ENCODE measurements around the gene TMEM201. TPM values are rescaled to one million over a fixed set of nuclear protein-coding genes. Genes with fewer than 3 reads are reported as not detected.
"Not testable (repeated sequence)": the region's sequence is repeated elsewhere in the genome, so short reads cannot be mapped to it uniquely, and the experiment has no call there.

Gene TMEM201
- total and polyA plus RNA-seq, 2 of the 13 experiments (the other 11 are each of a cell fraction or from before 2014, with no cell fraction given) = 1.5 to 8.2 TPM

DNA sequence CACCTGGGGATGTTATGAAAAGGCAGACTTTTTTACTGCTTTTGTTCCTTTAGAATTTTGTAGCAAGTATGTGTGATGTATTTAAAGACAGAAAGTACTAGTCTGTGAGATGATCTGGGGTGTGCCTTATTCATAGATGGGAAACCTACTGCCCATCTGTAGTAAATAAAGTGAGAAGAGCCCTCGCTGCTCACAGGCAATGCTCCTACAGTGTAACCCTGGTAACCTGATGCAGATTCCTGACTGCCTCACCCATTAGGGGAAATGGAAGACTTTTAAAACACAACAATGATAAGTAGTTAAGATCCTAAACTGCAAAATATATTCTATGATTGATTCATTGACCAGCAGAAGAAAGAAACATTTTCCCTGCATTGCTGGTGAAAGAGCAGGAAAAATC, 19.4 kb upstream of the TMEM201 start (continued):
- TF ChIP-seq IKZF4 (CRISPR knock-in tag; IDR thresholded peaks at IDR 0.05; ENCODE audit: borderline replicate concordance, low read depth, not compliant biosample characterization) = no peak

DNA sequence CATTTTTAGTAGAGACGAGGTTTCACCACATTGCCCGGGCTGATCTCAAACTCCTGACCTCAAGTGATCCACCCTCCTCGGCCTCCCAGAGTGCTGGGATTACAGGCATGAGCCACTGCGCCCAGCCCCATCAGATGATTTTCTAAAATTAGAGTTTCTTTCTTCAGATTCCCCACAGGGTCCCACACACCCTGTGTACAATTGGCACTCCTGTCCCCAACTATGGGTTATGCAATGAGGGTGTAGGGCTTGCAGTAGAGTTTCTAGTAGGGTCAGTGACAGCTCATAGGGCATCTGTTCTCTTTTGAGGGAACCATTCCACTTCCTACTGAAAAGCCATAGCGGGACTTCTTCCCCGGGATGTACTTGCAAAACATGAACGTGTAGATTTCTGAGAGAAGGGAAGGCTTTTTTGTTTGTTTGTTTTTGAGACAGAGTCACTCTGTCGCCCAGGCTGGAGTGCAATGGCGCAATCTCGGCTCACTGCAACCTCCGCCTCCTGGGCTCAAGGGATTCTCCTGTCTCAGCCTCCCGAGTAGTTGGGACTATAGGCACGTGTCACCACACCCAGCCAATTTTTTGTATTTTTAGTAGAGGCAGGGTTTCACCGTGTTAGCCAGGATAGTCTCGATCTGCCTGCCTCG, 17.7 kb upstream of the TMEM201 start:
- ATAC-seq; H3K4me2 ChIP-seq (ENCODE audit: low read depth, low read length); H3K9me3 ChIP-seq (ENCODE audit: low read length); BruUV-seq (replicated peaks); H3K9ac ChIP-seq (ENCODE audit: insufficient read depth, low read depth, low read length); H4K20me1 ChIP-seq (ENCODE audit: insufficient read depth, low read length); intact Hi-C loops (cut with micrococcal nuclease; ENCODE audit: unreplicated experiment); FAIRE-seq; H3K27me3 ChIP-seq (ENCODE audit: control insufficient read depth in 1 of 2, insufficient read depth in 2 of 2, low read length in 2 of 2); H2AFZ ChIP-seq (ENCODE audit: low read length); DNase-seq (ENCODE audit: low spot score); H3K4me3 ChIP-seq (replicated peaks in 1 of 3; ENCODE audit: insufficient read depth in 1 of 3, low read depth in 2 of 3, low read length in 3 of 3); TF ChIP-seq FOXP1, SOX6 (IDR thresholded peaks at IDR 0.05): not testable (repeated sequence)
- in situ Hi-C loops (cut with HindIII; ENCODE audit: extremely low pct_ligation_motif_present, low pct_unique_long_range_greater_than_20kb) = loop anchor here (5.0 kb wide), 1 partner anchor 74 kb away; no protein-coding TSS in a partner anchor
- H3K4me1 ChIP-seq (ENCODE audit: insufficient read depth, low read length) = peaks cover 38% of the 10 kb centered on the region
- ChIA-PET POLR2A (interaction anchor here (1.9 kb wide), 1 partner anchor 31 kb away, joined by 9 read pairs; the partner anchor contains the start of gene SLC25A33), CTCF (ENCODE audit: low intra/inter-chr PET ratio, low total read pairs) (interaction anchor here (1.0 kb wide), 1 partner anchor 76 kb away, joined by 3 read pairs; no protein-coding TSS in a partner anchor)
- peak overlapping the region; percentile 26 for H3K27ac ChIP-seq (ENCODE audit: extremely low read length, insufficient read depth, low read length)
- H3K36me3 ChIP-seq (replicated peaks in 1 of 2; ENCODE audit: control insufficient read depth in 1 of 2, insufficient read depth in 2 of 2, low read length in 2 of 2) = peaks cover 20 to 60% of the 10 kb centered on the region in 2 experiments
- peaks cover 26% of the 10 kb centered on the region for H3K79me2 ChIP-seq (ENCODE audit: insufficient read depth, low read length)
- 75% methylated on average over 16 of the region's 16 CpGs for WGBS (ENCODE audit: low lambda C conversion rate)
- TF ChIP-seq FOXP1 (CRISPR knock-in tag; IDR thresholded peaks at IDR 0.05) (0 out of 2 replicates have a peak, but pooled peaks have one; percentile 7), GATAD2A (CRISPR knock-in tag; IDR thresholded peaks at IDR 0.05) (peak; percentile 65; the same call in 1 of the 2 replicates), ZMYM3 (CRISPR knock-in tag; IDR thresholded peaks at IDR 0.05) (peak; percentile 36; the same call in 1 of the 2 replicates), SOX6 (CRISPR knock-in tag; IDR thresholded peaks at IDR 0.05) (0 out of 2 replicates have a peak, but pooled peaks have one; percentile 16), RBM22 (optimal IDR thresholded peaks at IDR 0.05; ENCODE audit: low read length) (peak; percentile 18), FOSL2 (CRISPR knock-in tag; IDR thresholded peaks at IDR 0.05) (peak; percentile 32; the same call in 1 of the 2 replicates)
- TF ChIP-seq, protein P1, sequence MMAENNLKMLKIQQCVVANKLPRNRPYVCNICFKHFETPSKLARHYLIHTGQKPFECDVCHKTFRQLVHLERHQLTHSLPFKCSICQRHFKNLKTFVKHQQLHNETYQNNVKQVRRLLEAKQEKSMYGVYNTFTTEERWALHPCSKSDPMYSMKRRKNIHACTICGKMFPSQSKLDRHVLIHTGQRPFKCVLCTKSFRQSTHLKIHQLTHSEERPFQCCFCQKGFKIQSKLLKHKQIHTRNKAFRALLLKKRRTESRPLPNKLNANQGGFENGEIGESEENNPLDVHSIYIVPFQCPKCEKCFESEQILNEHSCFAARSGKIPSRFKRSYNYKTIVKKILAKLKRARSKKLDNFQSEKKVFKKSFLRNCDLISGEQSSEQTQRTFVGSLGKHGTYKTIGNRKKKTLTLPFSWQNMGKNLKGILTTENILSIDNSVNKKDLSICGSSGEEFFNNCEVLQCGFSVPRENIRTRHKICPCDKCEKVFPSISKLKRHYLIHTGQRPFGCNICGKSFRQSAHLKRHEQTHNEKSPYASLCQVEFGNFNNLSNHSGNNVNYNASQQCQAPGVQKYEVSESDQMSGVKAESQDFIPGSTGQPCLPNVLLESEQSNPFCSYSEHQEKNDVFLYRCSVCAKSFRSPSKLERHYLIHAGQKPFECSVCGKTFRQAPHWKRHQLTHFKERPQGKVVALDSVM (CRISPR knock-in tag; IDR thresholded peaks at IDR 0.05) = peak; percentile 97
- TF ChIP-seq, protein P2, sequence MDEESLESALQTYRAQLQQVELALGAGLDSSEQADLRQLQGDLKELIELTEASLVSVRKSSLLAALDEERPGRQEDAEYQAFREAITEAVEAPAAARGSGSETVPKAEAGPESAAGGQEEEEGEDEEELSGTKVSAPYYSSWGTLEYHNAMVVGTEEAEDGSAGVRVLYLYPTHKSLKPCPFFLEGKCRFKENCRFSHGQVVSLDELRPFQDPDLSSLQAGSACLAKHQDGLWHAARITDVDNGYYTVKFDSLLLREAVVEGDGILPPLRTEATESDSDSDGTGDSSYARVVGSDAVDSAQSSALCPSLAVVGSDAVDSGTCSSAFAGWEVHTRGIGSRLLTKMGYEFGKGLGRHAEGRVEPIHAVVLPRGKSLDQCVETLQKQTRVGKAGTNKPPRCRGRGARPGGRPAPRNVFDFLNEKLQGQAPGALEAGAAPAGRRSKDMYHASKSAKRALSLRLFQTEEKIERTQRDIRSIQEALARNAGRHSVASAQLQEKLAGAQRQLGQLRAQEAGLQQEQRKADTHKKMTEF (CRISPR knock-in tag; IDR thresholded peaks at IDR 0.05) = 0 out of 2 replicates have a peak, but pooled peaks have one; percentile 25
- TF ChIP-seq, protein P3, sequence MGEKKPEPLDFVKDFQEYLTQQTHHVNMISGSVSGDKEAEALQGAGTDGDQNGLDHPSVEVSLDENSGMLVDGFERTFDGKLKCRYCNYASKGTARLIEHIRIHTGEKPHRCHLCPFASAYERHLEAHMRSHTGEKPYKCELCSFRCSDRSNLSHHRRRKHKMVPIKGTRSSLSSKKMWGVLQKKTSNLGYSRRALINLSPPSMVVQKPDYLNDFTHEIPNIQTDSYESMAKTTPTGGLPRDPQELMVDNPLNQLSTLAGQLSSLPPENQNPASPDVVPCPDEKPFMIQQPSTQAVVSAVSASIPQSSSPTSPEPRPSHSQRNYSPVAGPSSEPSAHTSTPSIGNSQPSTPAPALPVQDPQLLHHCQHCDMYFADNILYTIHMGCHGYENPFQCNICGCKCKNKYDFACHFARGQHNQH (CRISPR knock-in tag; IDR thresholded peaks at IDR 0.05) = 0 out of 2 replicates have a peak, but pooled peaks have one; percentile 37
- TF ChIP-seq, protein P4, sequence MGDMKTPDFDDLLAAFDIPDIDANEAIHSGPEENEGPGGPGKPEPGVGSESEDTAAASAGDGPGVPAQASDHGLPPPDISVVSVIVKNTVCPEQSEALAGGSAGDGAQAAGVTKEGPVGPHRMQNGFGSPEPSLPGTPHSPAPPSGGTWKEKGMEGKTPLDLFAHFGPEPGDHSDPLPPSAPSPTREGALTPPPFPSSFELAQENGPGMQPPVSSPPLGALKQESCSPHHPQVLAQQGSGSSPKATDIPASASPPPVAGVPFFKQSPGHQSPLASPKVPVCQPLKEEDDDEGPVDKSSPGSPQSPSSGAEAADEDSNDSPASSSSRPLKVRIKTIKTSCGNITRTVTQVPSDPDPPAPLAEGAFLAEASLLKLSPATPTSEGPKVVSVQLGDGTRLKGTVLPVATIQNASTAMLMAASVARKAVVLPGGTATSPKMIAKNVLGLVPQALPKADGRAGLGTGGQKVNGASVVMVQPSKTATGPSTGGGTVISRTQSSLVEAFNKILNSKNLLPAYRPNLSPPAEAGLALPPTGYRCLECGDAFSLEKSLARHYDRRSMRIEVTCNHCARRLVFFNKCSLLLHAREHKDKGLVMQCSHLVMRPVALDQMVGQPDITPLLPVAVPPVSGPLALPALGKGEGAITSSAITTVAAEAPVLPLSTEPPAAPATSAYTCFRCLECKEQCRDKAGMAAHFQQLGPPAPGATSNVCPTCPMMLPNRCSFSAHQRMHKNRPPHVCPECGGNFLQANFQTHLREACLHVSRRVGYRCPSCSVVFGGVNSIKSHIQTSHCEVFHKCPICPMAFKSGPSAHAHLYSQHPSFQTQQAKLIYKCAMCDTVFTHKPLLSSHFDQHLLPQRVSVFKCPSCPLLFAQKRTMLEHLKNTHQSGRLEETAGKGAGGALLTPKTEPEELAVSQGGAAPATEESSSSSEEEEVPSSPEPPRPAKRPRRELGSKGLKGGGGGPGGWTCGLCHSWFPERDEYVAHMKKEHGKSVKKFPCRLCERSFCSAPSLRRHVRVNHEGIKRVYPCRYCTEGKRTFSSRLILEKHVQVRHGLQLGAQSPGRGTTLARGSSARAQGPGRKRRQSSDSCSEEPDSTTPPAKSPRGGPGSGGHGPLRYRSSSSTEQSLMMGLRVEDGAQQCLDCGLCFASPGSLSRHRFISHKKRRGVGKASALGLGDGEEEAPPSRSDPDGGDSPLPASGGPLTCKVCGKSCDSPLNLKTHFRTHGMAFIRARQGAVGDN (CRISPR knock-in tag; IDR thresholded peaks at IDR 0.05) = 0 out of 2 replicates have a peak, but pooled peaks have one; percentile 15
